ENCODE results near the gene CARD9.

Gene CARD9

DNA sequence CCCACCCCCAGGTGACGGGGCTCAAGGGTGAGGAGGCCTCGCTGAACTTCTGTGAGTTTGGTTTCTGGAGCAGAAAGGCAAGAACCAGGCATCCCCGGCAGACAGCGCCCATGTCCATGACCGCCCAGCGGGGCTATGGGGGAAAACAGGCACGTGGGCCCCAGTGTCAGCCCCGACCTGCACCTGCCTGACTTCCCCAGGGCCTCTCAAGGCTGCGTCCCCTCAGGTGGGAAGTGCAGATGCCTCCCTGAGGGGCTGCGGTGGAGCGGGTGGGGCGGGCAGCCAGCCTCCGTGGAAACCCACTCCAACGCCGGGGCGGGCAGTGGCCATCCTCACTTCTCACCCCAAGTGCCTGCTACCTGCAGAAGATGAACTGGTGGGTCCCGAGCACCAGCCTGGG, 6.9 kb upstream of the CARD9 start:
- DNase-seq (ENCODE audit: low read depth in 2 of 2): no peak

DNA sequence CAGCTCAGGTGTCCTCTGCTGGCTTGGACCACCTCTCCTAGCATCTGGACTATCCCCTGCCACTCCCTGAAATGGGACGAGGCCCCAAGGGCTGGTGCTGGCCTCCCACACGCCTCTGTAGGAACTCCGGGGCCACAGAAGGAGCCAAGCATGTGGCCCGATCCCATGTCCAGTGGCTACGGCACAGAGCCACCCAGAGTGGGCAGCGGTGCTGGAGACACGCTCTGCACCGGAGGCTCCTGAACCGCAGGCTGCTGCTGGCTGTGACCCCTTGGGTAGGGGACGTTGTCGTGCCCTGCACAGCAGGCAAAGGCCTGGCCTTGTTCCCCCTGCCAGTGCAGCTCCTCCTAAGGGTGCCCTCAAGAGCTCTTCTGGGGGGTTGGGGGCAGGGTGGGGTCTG, 6.4 kb upstream of the CARD9 start:
- DNase-seq (ENCODE audit: low read depth in 2 of 2): no peak

DNA sequence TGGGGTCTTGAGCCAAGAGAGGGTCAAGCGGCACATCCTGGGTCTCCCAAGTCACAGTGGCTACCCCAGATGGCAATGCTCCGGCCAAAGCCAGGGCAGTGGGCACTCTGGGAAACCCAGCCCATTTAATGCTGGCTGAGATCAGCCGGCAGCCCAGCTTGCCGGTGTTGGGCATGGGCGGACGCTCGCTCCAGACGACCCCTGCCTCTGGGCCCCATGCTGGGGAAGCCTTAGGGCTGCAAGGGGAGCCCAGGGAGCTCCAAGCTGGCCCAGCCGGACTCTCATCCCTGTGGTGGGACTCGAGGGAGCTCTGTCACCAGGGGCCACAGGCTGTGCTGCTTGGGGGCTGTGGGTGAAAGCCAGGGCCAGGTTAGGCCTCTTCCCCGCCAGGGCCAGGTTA, 5.9 kb upstream of the CARD9 start:
- no peak for DNase-seq (ENCODE audit: low read depth in 2 of 2)

DNA sequence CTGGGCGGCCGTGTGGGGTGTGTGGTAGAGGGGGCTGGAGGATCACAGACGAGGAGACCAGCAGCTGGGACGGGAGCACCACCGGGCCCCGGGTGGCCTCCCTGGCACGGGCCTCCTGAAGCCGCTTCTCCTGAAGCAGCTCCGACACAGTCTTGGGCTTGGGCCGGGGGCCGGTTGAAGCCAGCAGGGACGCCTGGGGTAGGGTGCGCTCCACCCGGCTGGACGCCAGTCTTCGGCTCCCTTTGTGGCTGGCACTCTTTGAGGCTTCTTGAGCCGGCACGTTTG, 5.5 kb upstream of the CARD9 start:
- no peak for DNase-seq (ENCODE audit: low read depth in 2 of 2)

DNA sequence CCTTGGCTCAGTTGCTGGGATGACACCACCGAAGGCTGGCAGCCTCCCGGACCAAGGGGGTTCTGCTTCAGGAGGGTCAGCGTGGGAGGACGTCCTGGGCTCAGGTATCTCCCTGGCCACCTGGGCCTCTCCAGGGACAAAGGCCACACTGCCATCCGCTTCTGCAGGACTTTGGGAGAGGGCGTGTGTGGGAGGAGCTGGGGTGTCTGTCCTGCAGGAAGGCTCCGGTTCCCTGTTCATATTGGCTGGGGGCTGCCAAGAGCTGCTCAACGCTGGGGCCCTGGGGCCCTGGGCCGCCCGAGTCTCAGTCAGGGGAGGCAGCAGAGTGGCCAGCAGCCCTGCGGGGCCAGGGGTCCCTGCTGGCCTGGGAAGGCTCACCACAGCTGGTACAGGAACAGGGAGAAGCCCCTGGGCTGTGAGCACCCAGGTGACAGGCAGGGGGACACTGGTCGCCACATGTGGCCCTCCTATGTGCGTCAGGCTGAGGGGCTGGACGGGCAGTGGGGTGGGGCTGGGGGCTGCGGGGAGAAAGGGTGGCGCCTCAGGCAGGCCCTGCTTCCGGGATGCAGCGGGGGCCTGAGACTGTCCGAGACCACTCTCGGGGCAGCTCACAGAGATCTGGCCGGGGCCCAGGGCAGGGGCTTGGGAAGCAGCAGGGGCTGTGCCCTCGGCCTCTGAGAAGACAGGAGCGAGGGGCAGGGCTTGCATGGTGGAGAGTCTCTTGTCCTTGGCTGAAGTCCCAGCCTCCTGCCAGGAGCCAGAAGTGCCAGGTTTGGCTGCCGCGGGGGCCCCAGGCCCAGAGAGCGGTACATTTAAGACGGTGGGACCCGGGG, 4.9 kb upstream of the CARD9 start:
- no peak for DNase-seq (ENCODE audit: low read depth in 2 of 2)

DNA sequence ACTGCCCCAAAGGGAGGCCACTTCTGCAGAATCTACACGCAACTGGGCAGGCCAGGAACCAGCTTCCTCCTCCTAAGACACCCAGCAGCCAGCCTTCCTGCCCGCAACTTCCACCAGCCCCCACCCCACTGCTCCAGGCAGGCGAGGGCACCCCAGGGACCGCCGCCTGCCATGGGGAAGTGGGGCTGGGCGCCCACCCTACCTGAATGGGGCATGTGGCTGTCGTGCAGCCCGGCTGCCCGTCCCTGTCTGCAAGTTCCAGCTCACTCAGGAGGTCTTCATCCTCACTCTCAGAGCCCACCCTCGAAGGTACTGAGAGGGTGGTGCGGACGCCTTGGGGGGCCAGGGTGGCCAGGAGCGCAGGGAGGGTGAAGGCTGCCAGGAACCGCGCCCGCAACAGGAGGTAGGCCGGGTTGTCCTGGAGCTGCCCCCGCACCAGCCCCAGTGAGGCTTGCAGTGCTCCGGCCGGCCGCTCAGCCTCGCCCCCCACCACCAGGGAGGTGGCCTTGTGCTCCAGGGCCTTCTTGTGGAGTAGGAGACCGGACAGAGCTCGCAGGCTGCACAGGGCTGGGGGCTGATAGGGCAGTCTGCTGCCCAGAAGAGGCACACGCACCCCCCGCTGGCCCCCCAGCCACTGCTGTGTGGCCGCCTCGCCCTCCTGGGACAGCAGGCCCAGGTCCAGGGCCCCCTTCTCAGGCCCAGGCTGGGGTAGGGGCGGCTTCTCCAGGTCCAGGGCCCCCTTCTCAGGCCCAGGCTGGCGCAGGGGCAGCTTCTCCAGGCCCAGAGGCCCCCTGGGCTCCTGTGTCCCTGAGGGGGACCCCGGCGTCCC, 4.1 kb upstream of the CARD9 start:
- no peak for DNase-seq (ENCODE audit: low read depth in 2 of 2)

DNA sequence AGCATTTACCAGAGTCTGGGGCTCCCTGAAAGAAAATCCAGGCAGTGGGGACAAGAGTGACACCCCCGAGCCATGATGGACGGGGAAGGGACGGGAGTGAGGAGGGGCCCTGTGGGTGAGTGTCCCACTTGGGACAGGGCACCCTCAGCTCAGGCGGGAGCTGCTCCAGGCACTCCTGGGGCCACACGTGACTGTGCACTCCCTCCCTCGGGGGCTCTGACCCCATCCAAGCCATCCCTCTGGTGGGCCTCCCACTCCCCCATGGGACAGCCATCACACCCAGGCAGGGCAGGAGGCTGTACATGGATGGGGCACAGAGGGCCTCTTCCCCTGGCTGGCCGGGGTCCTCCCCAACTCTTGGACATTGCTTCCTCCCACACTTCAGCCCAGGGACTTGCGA, 3.0 kb upstream of the CARD9 start:
- no peak for DNase-seq (ENCODE audit: low read depth in 2 of 2)

DNA sequence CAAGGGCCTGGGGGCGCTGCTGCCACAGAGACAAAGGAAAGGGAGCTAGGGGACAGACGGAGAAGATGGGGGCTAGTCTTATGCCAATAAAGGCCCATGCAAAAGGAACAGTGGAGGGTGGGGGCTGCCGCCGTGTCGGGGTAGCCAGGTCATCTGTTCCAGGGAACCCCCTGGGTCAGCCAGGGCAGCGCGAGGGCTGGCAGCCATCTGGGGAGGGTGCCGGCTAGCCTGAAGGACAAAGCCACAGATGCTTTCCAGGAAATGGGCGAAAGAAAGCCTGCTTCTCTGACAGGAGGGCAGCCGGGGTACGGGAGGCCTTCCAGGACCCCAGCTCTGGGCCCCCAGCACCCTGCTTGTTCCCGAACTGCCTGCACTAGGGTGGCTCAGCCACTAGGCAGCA, 1.6 kb upstream of the CARD9 start:
- DNase-seq (ENCODE audit: low read depth in 2 of 2): no peak

DNA sequence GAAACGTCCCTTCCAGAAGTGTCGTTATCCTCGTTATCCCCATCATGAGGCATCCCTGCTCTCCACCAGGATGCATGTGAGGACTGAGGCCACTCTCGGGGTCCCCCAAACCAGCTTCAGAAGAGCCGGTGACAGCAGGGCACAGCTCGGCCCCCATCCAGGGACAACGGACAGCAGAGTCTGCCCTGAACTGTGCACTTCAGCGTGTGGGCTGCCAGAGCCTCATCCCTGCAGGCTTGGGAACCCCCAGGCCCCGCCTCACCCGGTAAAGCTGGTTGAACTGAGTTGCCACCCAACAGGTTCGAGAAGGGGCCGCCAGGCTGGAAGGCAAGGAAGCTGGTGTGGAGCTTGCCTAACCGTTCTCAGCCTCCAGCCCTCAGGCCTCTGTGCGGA, 710 bp upstream of the CARD9 start:
- no peak for DNase-seq (ENCODE audit: low read depth in 2 of 2)

DNA sequence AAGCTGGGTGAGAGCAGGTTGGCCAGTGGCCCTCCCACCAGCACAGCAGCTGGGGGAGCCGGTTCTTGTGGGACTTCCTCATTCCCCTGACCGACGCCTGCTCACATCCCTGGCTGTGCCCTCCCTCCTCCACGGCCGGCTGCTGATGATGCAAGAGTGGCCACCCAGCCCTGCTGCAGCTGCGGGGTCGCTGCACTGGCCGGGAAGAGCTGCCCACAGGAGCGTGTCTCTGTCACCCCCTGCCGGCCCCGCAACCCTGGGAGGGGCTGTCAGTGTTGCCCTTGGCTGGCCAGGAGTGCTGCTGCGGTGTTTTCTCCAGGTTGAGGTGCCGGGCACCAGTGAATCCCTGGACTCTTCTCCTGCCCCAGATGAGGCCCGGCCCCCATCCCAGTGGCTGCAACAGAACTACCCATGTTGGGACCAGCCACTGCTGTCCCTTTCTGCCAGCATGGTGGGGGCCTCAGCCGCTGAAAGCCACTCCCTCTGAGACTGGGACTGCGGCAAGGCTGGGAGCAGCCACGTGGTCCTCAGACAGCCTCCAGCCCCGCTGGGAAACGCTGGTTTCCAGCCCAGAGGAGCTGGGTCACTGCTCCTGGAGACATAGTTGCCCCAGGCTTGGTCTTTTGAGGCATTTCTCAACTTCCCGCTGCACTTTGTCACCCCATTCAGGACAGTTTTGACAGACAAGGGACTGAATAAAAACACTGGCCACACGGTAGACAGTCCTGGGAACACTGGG, 739 bp downstream of the CARD9 start:
- DNase-seq (ENCODE audit: low read depth in 2 of 2): no peak

DNA sequence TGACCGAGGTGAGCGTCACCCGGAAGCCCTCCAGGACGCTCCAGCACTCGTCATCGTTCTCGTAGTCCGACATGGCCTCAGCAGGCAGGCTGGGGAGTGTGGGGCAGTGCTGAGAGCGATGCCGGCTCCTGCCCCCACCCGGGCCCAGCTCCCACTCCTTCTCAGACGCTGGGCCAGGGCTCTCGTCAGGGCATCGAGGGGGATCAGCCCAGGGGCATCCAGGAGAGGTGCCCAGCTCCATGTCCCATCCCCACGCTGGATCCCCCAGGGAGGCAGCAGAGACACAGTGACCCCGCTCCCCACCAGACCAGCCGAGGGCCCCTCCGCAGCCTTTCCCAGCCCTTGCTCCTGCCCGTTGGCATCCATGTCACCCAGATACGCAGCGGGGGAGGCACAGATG, 1.5 kb downstream of the CARD9 start:
- DNase-seq (ENCODE audit: low read depth in 2 of 2): no peak

DNA sequence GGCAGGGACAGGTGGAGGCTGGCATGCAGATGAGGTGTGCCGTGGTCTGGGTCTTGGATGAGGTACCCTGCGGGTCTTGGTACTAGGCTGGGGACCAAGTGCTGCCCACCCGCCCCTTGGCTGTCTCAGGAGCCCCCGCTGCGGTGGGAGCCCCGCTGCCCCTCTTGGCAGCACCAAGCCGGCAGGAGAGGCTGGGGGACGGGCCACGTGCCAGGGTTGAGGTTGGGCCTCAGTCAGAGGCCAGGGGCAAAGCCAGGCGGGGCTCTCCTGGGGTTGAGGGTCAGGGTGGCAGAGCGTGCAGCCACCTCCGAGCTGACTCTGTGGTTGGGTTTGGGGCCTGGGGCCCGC, 2.0 kb downstream of the CARD9 start:
- DNase-seq (ENCODE audit: low read depth in 2 of 2): no peak

DNA sequence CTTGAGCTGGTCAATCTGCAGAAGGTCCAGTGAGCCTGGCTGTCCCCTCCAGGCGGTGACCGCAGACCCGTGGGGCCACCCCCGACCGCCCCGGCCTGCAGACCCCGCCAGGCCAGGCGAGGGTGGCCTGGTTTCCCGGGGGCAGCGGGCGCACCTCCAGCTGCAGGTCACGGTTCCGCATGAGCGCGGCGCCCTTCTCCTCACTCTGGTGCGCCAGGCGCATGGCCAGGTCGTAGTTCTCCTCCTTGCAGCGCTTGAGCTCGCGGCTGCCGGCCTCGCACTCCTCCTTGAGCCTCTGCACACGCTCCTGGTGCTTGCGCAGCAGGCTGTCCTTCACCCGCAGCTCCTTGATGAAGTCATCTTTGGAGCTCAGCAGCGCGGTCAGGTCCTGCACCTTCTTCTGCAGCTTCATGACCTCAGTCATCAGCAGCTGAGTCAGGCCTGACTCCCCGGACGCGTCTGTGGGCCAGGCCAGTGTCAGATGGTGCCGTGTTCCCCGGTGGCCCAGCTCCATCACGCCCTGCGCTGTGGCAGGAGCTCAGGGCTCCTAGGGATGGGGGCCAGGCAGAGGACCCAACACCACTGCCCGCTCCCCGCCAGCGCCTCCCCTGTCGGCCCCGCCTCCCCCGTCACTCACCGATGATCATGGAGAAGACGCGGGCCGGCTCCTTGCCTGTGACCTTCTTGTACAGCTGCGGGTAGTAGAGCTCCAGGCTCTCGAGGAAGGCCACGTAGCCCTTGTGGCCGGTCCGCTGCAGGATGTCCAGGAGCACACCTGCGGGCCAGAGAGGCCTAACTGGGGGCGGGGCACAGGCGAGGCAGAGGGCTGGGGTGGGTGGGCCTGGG, 2.6 kb downstream of the CARD9 start:
- no peak for DNase-seq (ENCODE audit: low read depth in 2 of 2)

DNA sequence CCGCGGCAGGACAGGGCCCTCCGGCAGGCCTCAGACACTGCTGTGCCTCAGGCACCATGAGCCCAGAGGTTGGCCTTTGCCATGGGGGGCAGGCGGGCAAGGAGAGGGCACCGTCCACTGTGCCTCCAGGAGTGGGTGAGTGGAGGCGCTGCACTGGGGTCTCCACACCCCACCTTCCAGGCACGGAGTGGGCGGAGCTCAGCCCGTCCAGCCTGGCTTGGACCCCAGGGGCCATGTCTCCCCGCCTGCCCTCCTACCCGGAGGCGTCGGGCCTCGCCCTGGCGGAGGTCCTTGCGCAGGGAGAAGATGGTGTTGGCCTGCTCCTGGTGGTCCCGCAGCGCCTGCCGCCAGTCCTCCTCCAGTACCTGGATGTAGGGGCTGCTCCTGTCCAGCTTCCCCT, 3.4 kb downstream of the CARD9 start:
- no peak for DNase-seq (ENCODE audit: low read depth in 2 of 2)

DNA sequence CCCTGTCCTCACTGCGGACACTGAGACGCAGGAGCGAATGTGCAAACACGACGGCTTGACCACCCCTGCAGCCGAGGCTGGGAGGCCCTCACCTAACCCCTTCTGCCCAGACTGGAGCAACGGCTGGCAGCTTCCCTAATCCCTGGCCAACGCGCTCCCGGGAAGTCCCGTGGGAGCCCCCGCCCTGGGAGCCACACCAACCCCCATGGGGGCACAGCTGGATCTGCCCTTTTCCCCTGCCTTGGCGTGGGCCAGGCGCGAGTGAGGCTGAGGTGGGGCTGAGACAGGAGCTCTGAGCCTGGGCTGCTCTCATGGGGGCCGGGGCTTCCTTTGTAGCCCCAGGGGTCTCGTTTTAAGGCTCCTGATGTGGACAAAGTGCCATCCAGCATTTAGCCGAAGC, 5.3 kb downstream of the CARD9 start:
- no peak for DNase-seq (ENCODE audit: low read depth in 2 of 2)

DNA sequence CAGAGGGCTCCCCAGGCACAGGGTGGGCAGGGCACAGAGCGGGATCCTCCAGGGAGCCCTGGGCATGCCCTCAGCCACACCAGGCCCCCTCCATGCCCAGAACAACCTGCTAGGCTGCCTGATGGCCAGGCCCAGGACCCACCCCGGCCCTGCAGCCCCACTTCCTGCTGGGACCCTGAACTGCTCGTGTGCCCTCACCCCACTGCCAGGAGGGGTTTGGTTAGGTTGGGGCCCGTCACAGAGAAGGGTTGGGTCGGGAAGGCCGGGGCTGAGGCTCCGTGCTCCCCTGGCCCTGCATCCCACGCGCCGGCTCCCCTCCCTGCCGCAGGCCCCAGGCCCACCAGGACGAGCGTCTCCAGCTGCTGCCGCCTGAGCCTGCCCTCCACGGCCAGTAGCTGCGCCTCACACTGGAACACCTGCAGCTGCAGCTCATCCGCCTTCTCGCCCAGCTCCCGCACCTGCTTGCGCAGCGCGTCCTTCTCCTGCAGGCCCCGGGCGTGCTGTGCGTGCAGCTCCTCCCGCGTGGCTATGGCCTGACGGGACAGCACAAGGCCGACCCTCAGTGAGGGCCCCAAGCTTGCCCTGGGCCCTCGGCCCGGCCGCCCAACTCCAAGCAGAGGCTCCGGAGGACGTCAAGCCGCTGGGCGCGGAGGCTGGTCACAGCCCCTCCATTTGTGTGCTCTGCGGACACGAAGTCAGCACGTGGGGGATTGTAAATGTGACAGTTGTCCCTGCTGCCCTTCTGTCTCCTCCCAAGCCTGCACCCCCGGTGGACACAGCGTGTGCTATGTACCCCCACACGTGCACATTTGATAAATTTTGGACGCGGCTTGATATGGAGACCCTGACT, 5.9 kb downstream of the CARD9 start:
- no peak for DNase-seq (ENCODE audit: low read depth in 2 of 2)

DNA sequence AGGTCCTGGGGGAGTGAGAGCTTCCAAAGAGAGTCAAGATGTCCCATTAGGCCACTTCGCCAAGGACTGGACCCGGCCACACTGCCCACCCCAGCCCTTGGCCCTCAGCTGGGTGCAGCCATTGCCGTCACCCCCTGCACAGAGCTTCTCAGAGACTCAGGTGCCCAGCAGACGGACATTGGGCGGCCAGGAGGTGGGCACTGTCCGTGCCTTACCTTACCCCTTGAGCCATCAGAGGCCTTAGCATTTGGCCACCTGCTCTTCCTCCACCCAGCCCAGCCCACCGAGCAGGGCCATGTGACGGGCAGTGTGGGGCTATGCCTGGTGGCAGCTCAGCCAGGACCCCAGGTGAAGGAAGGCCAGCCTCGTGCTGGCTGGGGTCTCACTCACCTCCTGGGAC, 6.6 kb downstream of the CARD9 start:
- no peak for DNase-seq (ENCODE audit: low read depth in 2 of 2)

DNA sequence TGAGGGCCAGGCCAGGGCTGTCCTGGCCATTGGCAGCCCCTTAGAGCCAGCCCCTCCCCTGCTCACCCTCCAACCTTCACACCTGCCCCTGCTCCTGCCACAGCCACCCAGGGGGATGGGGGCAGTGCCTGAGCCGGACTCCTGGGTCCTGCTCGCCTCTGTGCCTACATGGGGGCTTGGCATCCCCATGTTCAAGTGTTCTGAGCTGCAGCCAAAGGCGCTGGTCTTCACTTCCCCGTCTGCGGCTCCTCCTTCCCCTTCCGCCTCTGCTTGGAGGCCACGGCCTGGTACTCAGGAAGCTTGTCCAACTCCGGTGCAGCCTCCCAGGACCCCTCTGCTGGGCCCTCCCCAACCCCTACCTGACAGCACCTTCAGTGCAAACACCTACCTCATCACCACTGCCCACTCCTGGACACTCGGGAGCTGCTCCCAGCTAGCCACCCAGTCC, 7.7 kb downstream of the CARD9 start:
- no peak for DNase-seq (ENCODE audit: low read depth in 2 of 2)

DNA sequence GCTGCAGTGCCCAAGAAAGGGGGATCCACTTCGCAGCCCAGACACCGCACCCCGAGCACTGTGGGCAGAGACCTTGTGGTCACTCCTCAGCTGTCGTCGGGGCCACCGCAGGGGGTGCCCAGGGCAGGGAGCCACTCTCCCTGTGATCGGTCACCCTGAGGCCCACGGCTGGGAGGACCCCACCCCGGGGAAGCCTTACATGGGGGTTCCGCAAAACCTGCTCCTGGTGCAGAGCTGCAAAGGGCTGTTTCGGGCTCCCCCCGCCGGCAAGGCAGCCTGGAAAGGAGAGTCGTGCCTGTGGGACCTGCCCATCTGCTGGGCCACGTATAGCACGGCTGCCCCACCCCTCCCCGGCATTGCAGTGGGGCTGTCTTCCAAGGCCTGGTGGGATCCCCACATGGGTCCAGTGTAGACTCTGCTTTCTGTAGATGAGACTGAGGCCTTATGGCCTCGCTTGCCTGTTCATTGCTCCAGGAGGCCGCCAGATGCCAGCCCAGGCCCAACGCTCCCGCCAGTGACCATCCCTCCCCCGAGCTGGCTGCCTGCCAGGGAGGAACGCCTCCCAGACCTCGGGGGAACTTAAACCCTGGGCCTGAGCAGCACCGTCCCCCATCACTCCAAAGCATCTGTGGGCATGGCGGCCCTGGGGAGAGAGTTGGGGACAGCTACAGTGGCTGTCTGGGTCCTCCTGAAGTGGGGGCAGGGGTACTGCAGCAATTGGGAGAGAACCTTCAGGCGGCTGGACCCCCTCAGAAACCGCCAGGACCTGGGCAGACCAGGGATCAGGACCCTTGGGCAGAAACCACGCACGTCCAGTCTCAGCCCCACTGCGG, 8.3 kb downstream of the CARD9 start:
- DNase-seq (ENCODE audit: low read depth in 2 of 2): no peak
